Activated CD4-positive, alpha-beta T cell treated with anti-CD3 and anti-CD28 coated beads, Interleukin-2, amount 50 U/mL, for 24 hours (primary cell): ENCODE measurements around the gene CGB5.

Experiments used
- DNase-seq, 2 donors: peaks; one replicate each; pipeline ENCODE4 v3.0.0-alpha.2; 2020; ENCODE audit warnings: low read depth in 1 of 2, low spot score in 1 of 2

The CGB5 gene

GRCh38 chr19:49085020-49085867 lies 41.6 kb downstream of the CGB5 start, which contains the start of gene SNRNP70:
TSS of gene SNRNP70 (plus strand) at chr19:49085451. CDS start at chr19:49086415, 964 bp downstream.
- DNase-seq = peak; percentile 98 to 99

- no peak for DNase-seq
These were observed 42.2 kb downstream of the CGB5 start for GRCh38 chr19:49085868-49086232.

DNA sequence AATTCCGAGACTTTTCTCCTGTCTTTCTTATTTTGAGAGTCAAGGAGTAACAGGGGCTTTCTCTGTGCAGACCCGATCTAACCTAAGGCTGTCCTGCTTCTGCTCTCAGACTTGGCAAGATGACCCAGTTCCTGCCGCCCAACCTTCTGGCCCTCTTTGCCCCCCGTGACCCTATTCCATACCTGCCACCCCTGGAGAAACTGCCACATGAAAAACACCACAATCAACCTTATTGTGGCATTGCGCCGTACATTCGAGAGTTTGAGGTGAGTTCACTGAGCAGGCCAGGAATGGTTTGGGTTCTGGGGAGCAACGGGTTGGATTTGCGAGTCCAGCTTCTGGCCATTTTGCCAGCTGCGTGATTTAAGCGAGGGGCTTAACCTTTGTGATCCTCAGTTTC lies 42.6 kb downstream of the CGB5 start:
- no peak for DNase-seq

DNA sequence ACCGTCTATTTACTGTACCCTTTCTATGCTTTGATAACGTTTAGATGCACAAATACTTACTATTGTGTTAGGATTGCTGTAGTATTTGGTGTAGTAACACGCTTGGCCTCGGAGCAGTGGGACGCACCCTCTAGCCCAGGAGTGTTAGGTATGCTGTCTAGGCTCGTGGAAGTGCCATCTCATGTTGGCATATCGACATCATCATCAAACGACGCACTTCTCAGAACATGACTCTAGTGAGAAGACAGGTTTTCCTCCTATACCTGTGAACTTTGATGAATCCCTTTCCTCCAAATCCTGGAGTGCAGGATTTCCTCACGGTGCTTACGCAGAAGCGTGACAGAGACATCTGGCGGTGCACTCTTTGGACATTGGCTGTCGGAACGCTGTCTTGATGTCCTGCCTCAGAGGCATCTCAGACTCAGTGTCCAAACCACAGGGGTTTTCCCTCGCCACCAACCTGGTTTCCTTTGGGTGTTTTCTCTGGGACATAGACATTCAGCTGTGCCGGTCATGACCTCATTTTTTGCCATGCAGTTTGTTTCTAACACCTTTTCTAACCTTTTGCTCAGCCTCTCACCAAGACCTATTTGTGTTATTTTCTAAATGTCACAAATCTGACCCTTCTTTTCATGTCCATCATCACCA lies 47.9 kb downstream of the CGB5 start:
- DNase-seq = no peak

GRCh38 chr19:49092686-49093085 lies 49.0 kb downstream of the CGB5 start:
- DNase-seq = no peak
